ENCODE measurements around the gene NOX4.
"Not testable (repeated sequence)": the region's sequence is repeated elsewhere in the genome, so short reads cannot be mapped to it uniquely, and the experiment has no call there.

The NOX4 gene

GRCh38 chr11:89379976-89380771 is 111.0 kb downstream of the NOX4 start:
- peak; percentile 59 for DNase-seq (ENCODE audit: low read depth)

- not testable (repeated sequence) for DNase-seq (ENCODE audit: low read depth)
Observed at GRCh38 chr11:89378986-89379385, 112.2 kb downstream of the NOX4 start.

DNA sequence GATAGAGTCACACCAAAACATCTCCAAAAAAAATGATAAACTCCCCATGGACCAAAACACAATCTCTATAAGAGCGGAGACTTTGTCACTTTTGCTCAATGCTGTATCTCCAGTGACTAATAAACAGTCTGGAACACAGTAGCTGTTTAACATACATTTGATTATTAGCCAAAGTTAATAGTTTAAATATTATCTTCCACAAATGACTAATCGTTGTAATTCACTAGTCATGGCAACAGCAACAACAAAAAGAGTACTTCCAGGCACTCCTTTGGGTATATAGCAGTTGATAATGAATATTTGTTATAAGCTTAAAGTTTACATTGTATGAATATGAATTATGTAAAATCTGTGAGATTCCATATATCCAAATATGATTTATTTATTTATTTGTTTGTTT is 121.8 kb downstream of the NOX4 start:
- not testable (repeated sequence) for DNase-seq (ENCODE audit: low read depth)

DNA sequence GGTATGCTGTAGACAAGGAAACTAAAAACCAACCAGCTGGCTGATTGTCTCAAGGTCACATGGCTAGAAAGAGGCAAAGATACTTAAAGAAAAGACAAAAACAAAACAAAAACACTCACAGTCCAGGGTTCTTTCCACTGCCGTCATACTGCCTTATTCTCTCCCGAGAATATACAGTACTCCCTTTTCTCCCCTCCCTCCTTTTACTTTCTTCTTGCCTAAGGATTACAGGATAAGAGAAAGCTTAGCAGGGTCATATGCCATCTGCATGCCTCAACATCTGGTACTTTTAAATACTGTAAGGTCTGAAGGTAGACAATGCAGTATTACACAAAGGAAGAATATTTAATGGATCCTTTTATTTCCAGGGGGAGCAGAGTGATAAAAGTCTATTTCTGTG is 126.3 kb downstream of the NOX4 start:
- not testable (repeated sequence) for DNase-seq (ENCODE audit: low read depth)

DNA sequence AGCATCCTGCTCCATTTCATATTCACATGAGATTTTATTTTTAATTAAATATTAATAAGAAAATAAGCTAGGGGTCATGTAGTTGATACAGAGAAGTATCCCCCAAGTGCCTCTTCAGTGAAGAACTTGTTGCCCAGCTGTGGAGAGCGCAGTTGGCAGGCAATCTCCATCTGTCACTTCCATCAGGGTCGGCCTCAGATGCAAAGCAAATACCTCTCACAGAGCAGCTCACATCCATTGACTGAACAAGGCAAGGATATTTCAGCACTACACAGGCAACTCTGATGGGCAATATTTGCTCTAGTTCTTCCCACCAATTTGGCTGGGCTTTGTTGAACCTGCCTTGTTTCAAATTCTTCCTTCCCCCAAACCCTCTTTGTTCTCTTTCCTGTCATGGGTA is 129.4 kb downstream of the NOX4 start:
- DNase-seq (ENCODE audit: low read depth): no peak

DNA sequence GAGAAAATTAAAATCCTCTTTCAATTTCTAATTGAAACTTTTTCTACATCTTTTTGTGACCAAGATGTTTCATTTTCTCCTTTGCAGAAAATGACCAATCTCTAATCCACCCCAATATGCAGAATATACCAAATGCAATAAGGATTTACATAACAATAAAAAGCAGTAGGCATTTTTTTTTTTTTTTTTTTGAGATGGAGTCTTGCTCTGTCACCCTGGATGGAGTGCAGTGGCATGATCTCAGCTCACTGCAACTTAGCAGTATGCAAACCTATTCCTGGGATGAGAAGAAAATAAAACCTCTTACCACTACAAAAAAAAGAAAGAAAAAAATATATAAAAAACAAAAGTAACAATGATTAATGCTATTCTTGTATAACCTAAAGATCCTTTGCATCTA is 132.0 kb downstream of the NOX4 start:
- not testable (repeated sequence) for DNase-seq (ENCODE audit: low read depth)

GRCh38 chr11:89358761-89359160 is 132.4 kb downstream of the NOX4 start:
- no peak for DNase-seq (ENCODE audit: low read depth)

- DNase-seq (ENCODE audit: low read depth): no peak
Observed at GRCh38 chr11:89355646-89356045, 135.5 kb downstream of the NOX4 start.

DNA sequence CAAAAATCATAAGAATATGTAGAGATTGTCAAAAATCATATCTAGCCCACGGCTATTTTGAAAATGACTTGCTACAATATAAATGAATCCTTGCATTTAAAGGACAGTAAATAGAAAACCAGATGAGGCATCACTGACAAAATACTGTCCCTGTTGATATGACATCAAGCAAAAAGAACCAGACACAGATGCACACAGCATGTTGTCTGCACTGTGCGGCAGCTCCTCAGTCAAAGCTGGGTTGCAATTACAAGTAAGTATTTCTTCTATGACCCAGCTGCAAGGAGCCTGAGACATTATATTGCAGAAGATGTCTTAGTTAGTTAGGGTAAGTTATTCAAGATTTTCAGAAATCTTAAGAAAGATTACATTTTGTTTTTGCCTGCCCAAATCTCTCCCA is 136.7 kb downstream of the NOX4 start:
- DNase-seq (ENCODE audit: low read depth): not testable (repeated sequence)

- DNase-seq (ENCODE audit: low read depth): no peak
Observed at GRCh38 chr11:89347071-89347470, 144.1 kb downstream of the NOX4 start.

DNA sequence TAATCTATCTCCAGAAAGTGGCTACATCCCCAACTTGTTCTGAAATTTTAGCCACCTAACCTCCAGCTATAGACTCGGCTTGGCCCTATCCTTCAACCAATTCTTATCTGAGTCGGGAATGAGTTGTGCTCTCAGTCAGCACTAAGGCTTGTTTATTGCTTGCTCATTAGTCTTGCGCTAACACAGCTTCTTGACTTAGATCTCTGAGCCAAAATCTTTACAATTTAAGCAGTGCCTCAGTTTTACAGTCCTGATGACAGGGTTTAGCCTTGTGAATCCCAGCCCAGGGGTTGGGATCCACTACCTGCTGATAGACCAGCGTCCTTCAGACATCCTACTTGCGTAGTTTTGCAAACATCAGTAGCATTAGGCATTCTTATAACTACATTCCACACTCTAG is 144.6 kb downstream of the NOX4 start:
- DNase-seq (ENCODE audit: low read depth): no peak

DNA sequence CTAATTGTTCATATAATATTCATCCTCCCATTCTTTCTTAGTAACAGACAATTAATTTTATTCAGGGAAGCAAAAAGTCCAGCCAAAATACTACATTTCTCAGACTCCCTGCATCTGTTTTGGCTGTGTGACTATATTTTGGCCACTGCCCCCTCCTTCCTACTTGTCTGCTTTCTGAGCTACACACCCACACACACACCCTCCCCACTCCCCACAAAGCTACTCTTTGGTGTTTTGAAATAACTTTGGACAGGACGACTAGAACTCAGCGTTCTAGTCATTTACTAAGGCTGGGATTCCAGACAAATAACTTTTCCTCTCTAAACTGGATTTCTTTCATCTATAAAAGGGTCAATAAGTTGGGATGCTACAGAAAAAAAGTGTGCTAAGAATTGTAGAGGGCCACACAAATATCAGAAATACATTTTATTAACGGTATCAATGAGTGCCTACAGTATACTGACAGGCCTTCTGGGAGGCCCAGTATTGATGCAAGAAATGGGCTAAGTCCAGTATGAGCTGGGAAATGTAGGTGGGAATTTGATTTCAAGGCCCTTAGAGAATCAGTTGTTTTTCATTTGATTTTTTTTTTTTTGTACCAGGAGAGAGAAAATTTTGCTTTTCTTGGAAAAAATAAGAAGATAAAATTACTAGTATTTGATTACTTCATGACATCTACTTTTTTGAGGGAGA is 148.1 kb downstream of the NOX4 start:
- DNase-seq (ENCODE audit: low read depth): not testable (repeated sequence)

DNA sequence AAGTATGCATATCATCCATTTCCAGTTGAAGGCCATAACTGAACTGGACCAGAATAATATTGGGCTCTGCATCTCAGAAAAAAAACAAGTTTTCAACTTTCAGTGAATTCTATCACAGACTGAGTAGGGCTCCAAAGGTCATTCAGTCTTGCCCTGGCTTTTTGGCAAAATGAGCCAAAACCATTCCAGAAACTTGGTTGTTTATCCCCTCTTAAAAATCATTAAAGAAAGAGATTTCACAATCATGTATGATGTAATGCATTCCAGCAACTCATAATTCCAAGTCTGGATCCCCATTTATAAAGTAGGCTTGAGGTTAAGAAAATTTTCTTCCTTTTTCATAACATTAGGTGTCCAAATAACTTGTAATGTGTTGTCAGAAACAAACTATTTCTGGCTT is 150.7 kb downstream of the NOX4 start:
- DNase-seq (ENCODE audit: low read depth): peak; percentile 61

DNA sequence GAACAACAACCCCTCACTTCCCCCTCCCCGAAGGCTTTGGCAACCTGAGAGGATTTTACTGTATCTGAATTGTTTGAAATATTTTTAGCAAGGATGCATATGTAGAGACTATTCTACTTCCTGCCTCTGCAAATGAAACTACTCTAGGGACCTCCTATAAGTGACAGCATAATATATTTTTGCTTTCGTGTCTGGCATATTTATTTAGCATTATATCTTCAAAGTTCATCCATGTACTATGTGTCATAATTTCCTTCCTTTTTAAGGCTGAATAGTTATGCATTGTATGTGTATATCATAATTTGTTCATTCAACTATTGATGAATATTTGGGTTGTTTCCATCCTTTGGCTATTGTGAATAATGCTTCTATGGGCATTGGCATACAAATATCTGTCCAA is 153.1 kb downstream of the NOX4 start:
- DNase-seq (ENCODE audit: low read depth): not testable (repeated sequence)

DNA sequence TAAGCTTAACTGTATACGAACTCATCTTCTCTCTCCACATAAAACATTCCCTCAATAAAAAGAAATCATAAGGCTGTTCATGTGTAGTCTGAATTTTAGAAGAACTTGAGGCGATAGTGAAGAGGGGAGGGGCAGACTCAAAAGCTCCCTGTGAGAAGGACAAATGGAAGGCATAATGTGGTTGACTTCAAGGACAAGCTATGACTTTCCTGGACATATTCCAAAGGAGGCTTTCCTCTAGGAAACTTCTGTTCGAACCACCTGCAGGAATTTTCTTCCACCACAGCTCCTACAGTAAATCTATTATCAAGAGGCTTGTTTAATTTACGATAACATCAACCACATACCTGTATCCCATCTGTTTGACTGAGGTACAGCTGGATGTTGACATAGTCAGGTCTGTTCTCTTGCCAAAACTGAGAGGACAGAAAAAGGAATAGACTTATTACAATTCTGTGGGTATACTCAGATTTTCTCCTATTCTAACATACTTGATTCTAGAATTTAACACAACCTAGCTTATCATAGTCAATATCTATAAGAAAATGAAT is 154.0 kb downstream of the NOX4 start:
- not testable (repeated sequence) for DNase-seq (ENCODE audit: low read depth)

- DNase-seq (ENCODE audit: low read depth): peak; percentile 44
Observed at GRCh38 chr11:89333704-89334103, 157.5 kb downstream of the NOX4 start.

DNA sequence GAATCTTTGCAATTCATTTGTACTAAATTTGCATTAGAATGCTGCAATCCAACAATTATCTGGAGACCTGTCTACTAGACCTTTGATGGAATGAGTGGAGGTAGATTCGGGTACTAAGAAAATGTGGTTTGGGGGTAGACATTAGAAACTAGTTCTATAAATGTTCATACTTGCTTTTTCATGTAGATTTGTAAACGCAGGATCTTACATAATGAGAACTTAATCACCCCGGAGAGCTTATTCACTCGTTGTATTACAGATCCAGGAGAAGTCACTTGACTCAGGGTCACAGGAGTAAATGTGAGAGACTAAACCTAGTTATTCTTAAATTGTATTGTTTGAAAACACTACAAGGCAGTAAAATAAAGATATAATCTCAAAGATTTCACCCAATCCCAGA is 159.2 kb downstream of the NOX4 start:
- DNase-seq (ENCODE audit: low read depth): not testable (repeated sequence)

DNA sequence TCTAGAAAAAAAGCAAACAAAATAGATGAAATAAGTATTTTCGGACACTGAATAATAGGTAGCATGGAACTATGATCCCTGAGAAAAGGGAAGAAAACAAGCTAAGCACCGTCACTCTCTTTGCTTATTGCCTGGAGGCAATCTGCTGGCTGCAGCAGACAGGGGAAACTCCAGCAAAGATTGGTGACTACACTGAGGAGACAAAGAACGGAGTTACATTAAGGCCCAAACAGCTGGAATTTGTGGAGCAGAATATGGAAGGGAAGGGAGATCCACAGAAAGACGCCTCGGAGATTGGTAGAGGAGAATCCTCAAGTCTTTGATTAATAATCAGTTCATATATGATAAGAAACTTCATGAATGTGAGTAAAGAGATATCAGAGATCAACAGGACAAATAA is 163.3 kb downstream of the NOX4 start:
- DNase-seq (ENCODE audit: low read depth): no peak

GRCh38 chr11:89321401-89321800 is 169.8 kb downstream of the NOX4 start:
- no peak for DNase-seq (ENCODE audit: low read depth)

GRCh38 chr11:89310607-89311006 is 180.6 kb downstream of the NOX4 start:
- DNase-seq (ENCODE audit: low read depth): not testable (repeated sequence)

DNA sequence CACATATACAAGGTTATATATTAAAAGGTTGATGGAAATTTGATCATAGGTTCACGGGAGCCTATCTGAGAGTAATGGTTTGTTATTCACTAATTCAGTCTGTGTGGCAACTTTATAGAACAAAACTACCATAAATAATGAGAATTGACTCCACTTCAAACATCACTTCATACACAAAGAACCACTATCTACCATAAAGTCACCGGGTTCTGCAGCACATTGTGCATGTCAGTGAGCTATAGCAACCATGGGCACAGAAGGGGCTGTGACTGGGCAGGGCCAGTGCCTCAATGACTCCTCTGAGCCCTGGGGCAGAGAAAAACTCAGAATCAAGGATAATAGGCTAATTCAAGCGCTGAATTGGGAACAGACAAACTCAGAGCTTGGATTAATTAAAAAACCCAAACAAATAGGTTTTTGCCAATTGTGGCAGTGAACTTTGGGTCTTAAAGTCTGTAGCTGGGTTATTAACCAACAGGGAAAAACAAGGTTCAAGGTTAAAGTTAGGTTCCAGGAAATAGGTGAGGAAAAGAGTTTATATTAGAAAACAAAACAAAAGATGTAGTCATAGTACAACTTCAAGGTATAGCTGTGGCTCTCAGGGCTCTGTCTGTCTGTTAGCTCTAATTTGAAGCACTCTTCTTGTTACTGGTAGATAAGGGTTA is 181.7 kb downstream of the NOX4 start:
- not testable (repeated sequence) for DNase-seq (ENCODE audit: low read depth)

GRCh38 chr11:89308272-89308671 is 182.9 kb downstream of the NOX4 start:
- not testable (repeated sequence) for DNase-seq (ENCODE audit: low read depth)

- DNase-seq (ENCODE audit: low read depth): not testable (repeated sequence)
Observed at GRCh38 chr11:89303029-89303428, 188.1 kb downstream of the NOX4 start.

Measured in EH (cell line).